ENCODE measurements around the gene GBP3.

Gene GBP3

DNA sequence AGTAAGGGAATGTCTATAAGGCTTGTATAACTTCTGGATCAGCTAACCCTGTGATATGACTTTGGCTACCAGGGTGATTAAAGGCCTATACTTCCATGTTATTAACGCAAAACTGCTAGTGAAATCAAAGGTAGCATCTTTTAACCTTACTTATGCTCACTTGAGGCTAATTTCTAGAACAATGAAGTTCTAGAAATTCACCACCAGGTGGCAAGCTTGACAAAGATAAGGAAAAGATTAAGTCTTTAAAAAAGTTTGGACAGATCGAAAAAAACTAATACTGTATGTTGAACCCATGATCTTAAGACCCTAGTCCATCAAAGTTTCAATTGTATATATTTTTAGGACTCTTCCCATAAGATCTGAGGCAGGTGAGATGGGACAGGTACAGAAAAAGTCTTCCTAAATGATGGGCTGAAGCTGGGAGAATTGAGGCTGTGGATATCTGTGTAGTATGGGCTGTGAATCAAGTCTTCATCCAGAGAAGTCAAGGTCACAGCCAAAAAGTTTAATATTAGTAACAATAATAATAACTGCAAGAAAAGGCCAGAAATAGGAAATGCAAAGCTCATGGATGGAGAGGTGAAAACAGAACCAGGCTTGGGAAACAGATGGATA lies 49.0 kb downstream of the GBP3 start:
- no peak for DNase-seq

DNA sequence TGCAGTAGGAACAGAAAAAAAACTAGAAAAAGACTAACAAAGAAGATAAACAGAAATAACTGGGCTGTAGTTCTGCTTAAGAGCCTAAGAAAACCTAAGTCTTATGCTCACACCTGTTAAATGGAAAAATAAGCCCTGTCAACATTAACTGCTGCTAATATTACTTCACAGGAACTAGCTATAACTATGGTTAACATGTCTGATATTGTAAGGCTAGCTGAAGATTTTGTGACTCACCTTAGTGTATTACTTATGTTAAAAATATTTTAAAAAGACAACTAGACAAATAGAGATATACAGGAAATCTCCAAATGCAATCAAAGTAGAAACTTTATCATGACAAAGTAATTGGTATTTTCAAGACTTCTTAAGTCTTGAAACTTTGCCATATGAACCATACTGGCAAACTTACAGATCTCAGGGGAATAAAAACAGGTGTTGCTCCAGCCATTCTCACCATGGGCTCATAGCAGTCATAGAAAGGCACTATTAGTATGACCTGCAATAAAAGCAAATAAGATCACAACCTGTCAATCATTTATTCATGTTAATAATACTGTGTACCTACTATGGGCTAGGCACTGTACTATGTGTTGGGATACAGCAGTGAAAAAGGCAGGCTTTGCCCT lies 60.9 kb downstream of the GBP3 start:
- no peak for DNase-seq

DNA sequence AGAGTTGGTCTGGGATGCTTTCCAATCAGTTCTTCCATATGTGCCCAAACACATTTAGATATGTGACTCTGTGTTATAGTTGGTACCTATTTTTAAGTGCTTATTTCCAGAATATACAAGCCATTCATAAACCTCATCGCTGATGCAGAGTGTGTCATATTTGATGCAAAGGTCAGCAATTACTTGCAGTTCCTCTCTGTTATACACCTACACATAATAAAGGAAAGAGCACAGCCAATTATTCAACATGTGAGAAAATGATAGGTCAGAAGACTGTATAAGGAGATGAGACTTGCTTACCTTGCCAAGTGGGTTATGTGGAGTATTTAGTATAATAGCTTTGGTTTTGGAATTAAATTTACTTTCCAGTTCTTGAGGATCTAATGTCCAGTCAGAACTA lies 61.6 kb downstream of the GBP3 start:
- no peak for DNase-seq
